Caco-2 (cell line): ENCODE data around the gene IGF2. TPM values are rescaled to one million over a fixed set of nuclear protein-coding genes. Genes with fewer than 3 reads are reported as not detected.

ENCODE experiments used
- BruUV-seq: library from RNA; stranded (reverse); fragments of 400-500 nt; replicated peaks from 2 replicates; lab custom pipeline; 2021; lab: Mats Ljungman, UMichigan
- CTCF ChIA-PET: fragments of 300-600 bp; sonication (Branson Sonifier 250); formaldehyde crosslinking; loops from one replicate; lab custom pipeline; 2022; ENCODE audit warnings: antibody characterized with exemption; lab: Charles Lee
- POLR2A ChIA-PET: fragments of 300-600 bp; sonication (Branson Sonifier 250); formaldehyde crosslinking; loops from one replicate; lab custom pipeline; 2022; ENCODE audit warnings: antibody characterized with exemption; lab: Charles Lee
- DNase-seq, 2 experiments: peaks; one replicate each; pipeline versions ENCODE4 v3.0.0 to v3.0.0-alpha.2; 2020 to 2022
- H3K27me3 ChIP-seq: replicated peaks from 2 replicates; pipeline ENCODE4 v1.6.0; 2011; ENCODE audit warnings: low read length; ENCODE audit not compliant: control insufficient read depth, insufficient read depth
- H3K36me3 ChIP-seq: 2 replicates; pipeline ENCODE4 v1.5.1; 2011; ENCODE audit warnings: low read length; ENCODE audit not compliant: control insufficient read depth, insufficient read depth
- H3K4me1 ChIP-seq: fragments of 250-450 bp; sonication (Bioruptor Pico); 2 replicates; pipeline ENCODE4 v1.5.1; 2020; ENCODE audit warnings: mild to moderate bottlenecking
- H3K4me3 ChIP-seq: 2 replicates; pipeline ENCODE4 v1.5.1; 2011; ENCODE audit warnings: low read depth, mild to moderate bottlenecking, control low read depth, low read length
- H3K9me3 ChIP-seq: fragments of 250-450 bp; sonication (Bioruptor Pico); 2 replicates; pipeline ENCODE4 v1.5.1; 2020; ENCODE audit warnings: mild to moderate bottlenecking, moderate library complexity
- H3K27ac Mint-ChIP-seq: one replicate; pipeline ENCODE4 v1.8.0; 2022; ENCODE audit warnings: mixed read lengths; ENCODE audit not compliant: unreplicated experiment
- H3K27me3 Mint-ChIP-seq: one replicate; pipeline ENCODE4 v1.8.0; 2022; ENCODE audit warnings: mixed read lengths; ENCODE audit not compliant: insufficient read depth, unreplicated experiment
- H3K36me3 Mint-ChIP-seq: one replicate; pipeline ENCODE4 v1.8.0; 2022; ENCODE audit warnings: mild to moderate bottlenecking, mixed read lengths; ENCODE audit not compliant: insufficient read depth, unreplicated experiment
- H3K4me1 Mint-ChIP-seq: one replicate; pipeline ENCODE4 v1.8.0; 2022; ENCODE audit warnings: low read depth, mixed read lengths; ENCODE audit not compliant: unreplicated experiment
- H3K4me3 Mint-ChIP-seq: one replicate; pipeline ENCODE4 v1.8.0; 2022; ENCODE audit warnings: mild to moderate bottlenecking, moderate library complexity, mixed read lengths; ENCODE audit not compliant: unreplicated experiment
- H3K9me3 Mint-ChIP-seq: one replicate; pipeline ENCODE4 v1.8.0; 2022; ENCODE audit warnings: mixed read lengths; ENCODE audit not compliant: unreplicated experiment
- intact Hi-C: fragments of 100-400 bp; cut with micrococcal nuclease; formaldehyde crosslinking; loops from one replicate; pipeline ENCODE4 v1.10.0; 2022; ENCODE audit not compliant: unreplicated experiment
- total RNA-seq: library from RNA; stranded (reverse); gene quantifications from 2 replicates; pipeline ENCODE4 v1.2.3, GENCODE V29; 2022
- TF ChIP-seq, protein P1 (sequence below), 2 experiments: fragments of 200-600 bp in 1 of 2; IDR thresholded peaks; 1 replicate in 1 of 2; 2 replicates in 1 of 2; pipeline versions ENCODE4 v1.5.1 to v1.8.0; 2011 to 2022; ENCODE audit warnings: antibody characterized with exemption in 1 of 2, control low read depth in 1 of 2, inconsistent platforms in 1 of 2, low read depth in 1 of 2, low read length in 1 of 2, mild to moderate bottlenecking in 1 of 2, moderate library complexity in 1 of 2; ENCODE audit not compliant: insufficient read depth in 1 of 2, severe bottlenecking in 1 of 2, unreplicated experiment in 1 of 2

The IGF2 gene
- total RNA-seq, 1 experiment from 2014 or later: 1,397 TPM

GRCh38 chr11:2101171-2101675, 38.0 kb downstream of the IGF2 start:
- Mint-ChIP-seq H3K36me3 (no peaks in the 10 kb centered on the region), H3K4me3 (no peak overlapping the region), H3K27ac (no peak overlapping the region), H3K27me3 (no peaks in the 10 kb centered on the region), H3K4me1 (no peaks in the 10 kb centered on the region), H3K9me3 (peaks cover 10% of the 10 kb centered on the region)
- ChIA-PET POLR2A (no interaction called here), CTCF (no interaction called here)
- no peaks in the 10 kb centered on the region for H3K9me3 ChIP-seq
- H3K4me1 ChIP-seq: no peaks in the 10 kb centered on the region
- TF ChIP-seq, protein P1, sequence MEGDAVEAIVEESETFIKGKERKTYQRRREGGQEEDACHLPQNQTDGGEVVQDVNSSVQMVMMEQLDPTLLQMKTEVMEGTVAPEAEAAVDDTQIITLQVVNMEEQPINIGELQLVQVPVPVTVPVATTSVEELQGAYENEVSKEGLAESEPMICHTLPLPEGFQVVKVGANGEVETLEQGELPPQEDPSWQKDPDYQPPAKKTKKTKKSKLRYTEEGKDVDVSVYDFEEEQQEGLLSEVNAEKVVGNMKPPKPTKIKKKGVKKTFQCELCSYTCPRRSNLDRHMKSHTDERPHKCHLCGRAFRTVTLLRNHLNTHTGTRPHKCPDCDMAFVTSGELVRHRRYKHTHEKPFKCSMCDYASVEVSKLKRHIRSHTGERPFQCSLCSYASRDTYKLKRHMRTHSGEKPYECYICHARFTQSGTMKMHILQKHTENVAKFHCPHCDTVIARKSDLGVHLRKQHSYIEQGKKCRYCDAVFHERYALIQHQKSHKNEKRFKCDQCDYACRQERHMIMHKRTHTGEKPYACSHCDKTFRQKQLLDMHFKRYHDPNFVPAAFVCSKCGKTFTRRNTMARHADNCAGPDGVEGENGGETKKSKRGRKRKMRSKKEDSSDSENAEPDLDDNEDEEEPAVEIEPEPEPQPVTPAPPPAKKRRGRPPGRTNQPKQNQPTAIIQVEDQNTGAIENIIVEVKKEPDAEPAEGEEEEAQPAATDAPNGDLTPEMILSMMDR (IDR thresholded peaks at IDR 0.05; ENCODE audit: insufficient read depth in 1 of 2, low read depth in 1 of 2, low read length in 1 of 2, severe bottlenecking in 1 of 2, unreplicated experiment in 1 of 2): no peak
- no peaks in the 10 kb centered on the region for H3K36me3 ChIP-seq
- no peaks in the 10 kb centered on the region for H3K27me3 ChIP-seq
- DNase-seq: no peak
- no peak overlapping the region for H3K4me3 ChIP-seq
- intact Hi-C loops: no loop called here
- no TSS peak for BruUV-seq

GRCh38 chr11:2100361-2101170, 38.6 kb downstream of the IGF2 start:
- ChIA-PET POLR2A (no interaction called here), CTCF (no interaction called here)
- H3K36me3 ChIP-seq: no peaks in the 10 kb centered on the region
- TF ChIP-seq, protein P1 (IDR thresholded peaks at IDR 0.05; ENCODE audit: insufficient read depth in 1 of 2, low read depth in 1 of 2, low read length in 1 of 2, severe bottlenecking in 1 of 2, unreplicated experiment in 1 of 2): no peak
- no peaks in the 10 kb centered on the region for H3K4me1 Mint-ChIP-seq
- H3K9me3 ChIP-seq: no peaks in the 10 kb centered on the region
- BruUV-seq: no TSS peak
- no peak overlapping the region for H3K4me3 ChIP-seq
- DNase-seq: no peak
- H3K4me3 Mint-ChIP-seq: no peak overlapping the region
- no peak overlapping the region for H3K27ac Mint-ChIP-seq
- H3K9me3 Mint-ChIP-seq: peaks cover 10% of the 10 kb centered on the region
- H3K27me3 Mint-ChIP-seq: no peaks in the 10 kb centered on the region
- no peaks in the 10 kb centered on the region for H3K36me3 Mint-ChIP-seq
- intact Hi-C loops: no loop called here
- no peaks in the 10 kb centered on the region for H3K27me3 ChIP-seq
- H3K4me1 ChIP-seq: no peaks in the 10 kb centered on the region

GRCh38 chr11:2099516-2100349, 39.5 kb downstream of the IGF2 start:
- no TSS peak for BruUV-seq
- peaks cover 10% of the 10 kb centered on the region for H3K9me3 Mint-ChIP-seq
- DNase-seq: no peak
- TF ChIP-seq, protein P1 (IDR thresholded peaks at IDR 0.05; ENCODE audit: insufficient read depth in 1 of 2, low read depth in 1 of 2, low read length in 1 of 2, severe bottlenecking in 1 of 2, unreplicated experiment in 1 of 2): no peak
- H3K4me3 ChIP-seq: no peak overlapping the region
- ChIA-PET POLR2A (no interaction called here), CTCF (interaction anchor here (0.8 kb wide), 2 partner anchors 11 to 52 kb away, joined by 3 to 4 read pairs; no protein-coding TSS in a partner anchor)
- H3K4me1 Mint-ChIP-seq: no peaks in the 10 kb centered on the region
- no peaks in the 10 kb centered on the region for H3K27me3 Mint-ChIP-seq
- no peaks in the 10 kb centered on the region for H3K36me3 ChIP-seq
- H3K4me1 ChIP-seq: no peaks in the 10 kb centered on the region
- H3K4me3 Mint-ChIP-seq: no peak overlapping the region
- no peaks in the 10 kb centered on the region for H3K9me3 ChIP-seq
- H3K36me3 Mint-ChIP-seq: no peaks in the 10 kb centered on the region
- H3K27ac Mint-ChIP-seq: peak overlapping the region; percentile 37
- intact Hi-C loops: no loop called here
- no peaks in the 10 kb centered on the region for H3K27me3 ChIP-seq
